Lower leg skin (tissue), 4 donors: Measurements from ENCODE around the gene FHOD3. TPM values are rescaled to one million over a fixed set of nuclear protein-coding genes. Genes with fewer than 3 reads are reported as not detected.

Source experiments
- DNase-seq, 2 donors: peaks; one replicate each; pipeline ENCODE4 v3.0.0-alpha.2; 2019; ENCODE audit warnings: low spot score in 2 of 2
- H3K4me3 ChIP-seq: fragments of 200-600 bp; sonication (generic); 2 replicates; pipeline ENCODE4 v1.5.1; 2017; ENCODE audit warnings: mild to moderate bottlenecking, low read depth; ENCODE audit not compliant: poor library complexity, severe bottlenecking
- CTCF ChIP-seq, 3 donors: fragments of 450-650 bp; IDR thresholded peaks; one replicate each; pipeline ENCODE4 v1.5.1; 2016; ENCODE audit warnings: antibody characterized with exemption in 3 of 3, mild to moderate bottlenecking in 3 of 3, moderate library complexity in 2 of 3
- POLR2A ChIP-seq, 2 donors: fragments of 450-650 bp; IDR thresholded peaks; one replicate each; pipeline ENCODE4 v1.6.1; 2016 to 2017; ENCODE audit warnings: antibody characterized with exemption in 2 of 2, mild to moderate bottlenecking in 1 of 2, moderate library complexity in 1 of 2
- WGBS, 2 donors: methylation state at CpG; one replicate each; pipeline ENCODE4 v1.1.5; 2018; 5-methylcytosine and 5-hydroxymethylcytosine counted together
- intact Hi-C: fragments of 100-400 bp; cut with DNase I; formaldehyde crosslinking; loops from one replicate; pipeline ENCODE4 v1.15.0; 2023; ENCODE audit warnings: low total_unique reads
- total RNA-seq, 4 donors: library from RNA; depleted of rRNA; stranded (reverse); fragments of >200 nt; gene quantifications; one replicate each; pipeline ENCODE4 v1.1.0, GENCODE V29; 2016

Gene FHOD3
- total RNA-seq, 4 donors from 2014 or later = 5.3 to 15.1 (median 7.8) TPM

- TF ChIP-seq POLR2A (IDR thresholded peaks at IDR 0.05) (no peak), CTCF (IDR thresholded peaks at IDR 0.05) (no peak)
- no peak overlapping the region for H3K4me3 ChIP-seq
- DNase-seq = no peak
- WGBS, 2 donors = 83 to 84% methylated on average over 7 of the region's 7 CpGs
- intact Hi-C loops = no loop called here
Measured at GRCh38 chr18:36624451-36625167, 327.1 kb downstream of the FHOD3 start.

GRCh38 chr18:36625386-36625785, 327.9 kb downstream of the FHOD3 start:
- TF ChIP-seq POLR2A (IDR thresholded peaks at IDR 0.05) (no peak), CTCF (IDR thresholded peaks at IDR 0.05) (no peak)
- intact Hi-C loops = no loop called here
- no peak for DNase-seq
- WGBS, 2 donors = 92 to 95% methylated on average over 19 of the region's 19 CpGs
- no peak overlapping the region for H3K4me3 ChIP-seq

GRCh38 chr18:36627637-36628036, 330.1 kb downstream of the FHOD3 start:
- TF ChIP-seq POLR2A (IDR thresholded peaks at IDR 0.05) (no peak), CTCF (IDR thresholded peaks at IDR 0.05) (no peak)
- H3K4me3 ChIP-seq = no peak overlapping the region
- no peak for DNase-seq
- intact Hi-C loops = no loop called here
- WGBS, 2 donors = 94% methylated on average over 6 of the region's 6 CpGs

GRCh38 chr18:36628435-36629137, 331.1 kb downstream of the FHOD3 start:
- WGBS, 2 donors = 7 to 12% methylated on average over 2 of the region's 2 CpGs
- no peak for DNase-seq
- no peak overlapping the region for H3K4me3 ChIP-seq
- intact Hi-C loops = no loop called here
- TF ChIP-seq CTCF (IDR thresholded peaks at IDR 0.05) = no peak
- TF ChIP-seq POLR2A (IDR thresholded peaks at IDR 0.05) = no peak

GRCh38 chr18:36629138-36629530, 331.6 kb downstream of the FHOD3 start:
- TF ChIP-seq CTCF (IDR thresholded peaks at IDR 0.05) (no peak), POLR2A (IDR thresholded peaks at IDR 0.05) (no peak)
- DNase-seq = no peak
- H3K4me3 ChIP-seq = no peak overlapping the region
- 27 to 35% methylated on average over 4 of the region's 4 CpGs for WGBS, 2 donors
- intact Hi-C loops = no loop called here
